Measurements from ENCODE around the gene C1GALT1.

The C1GALT1 gene

DNA sequence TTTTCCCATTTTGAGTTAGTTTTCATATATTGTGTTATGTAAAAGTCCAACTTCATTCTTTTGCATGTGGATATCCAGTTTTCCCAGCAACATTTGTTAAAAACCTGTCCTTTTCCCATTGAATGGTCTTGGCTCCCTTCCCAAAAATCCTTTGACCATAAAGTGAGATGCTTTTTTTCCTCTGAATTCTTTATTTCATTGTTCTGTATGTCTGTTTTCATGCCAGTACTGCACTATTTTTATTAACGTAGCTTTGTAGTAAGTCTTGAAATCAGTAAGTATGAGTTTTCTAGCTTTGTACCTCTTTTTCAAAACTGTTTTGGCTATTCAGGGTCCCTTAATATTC is 20.0 kb downstream of the C1GALT1 start:
- no peak for DNase-seq

- no peak for DNase-seq
Measured at GRCh38 chr7:7203813-7204575, 21.6 kb downstream of the C1GALT1 start.

- no peak for DNase-seq
Measured at GRCh38 chr7:7207876-7208275, 25.5 kb downstream of the C1GALT1 start.

GRCh38 chr7:7208520-7208919 is 26.2 kb downstream of the C1GALT1 start:
- no peak for DNase-seq

- no peak for DNase-seq
Measured at GRCh38 chr7:7209412-7210050, 27.2 kb downstream of the C1GALT1 start.

GRCh38 chr7:7210475-7211237 is 28.3 kb downstream of the C1GALT1 start:
- DNase-seq = no peak

DNA sequence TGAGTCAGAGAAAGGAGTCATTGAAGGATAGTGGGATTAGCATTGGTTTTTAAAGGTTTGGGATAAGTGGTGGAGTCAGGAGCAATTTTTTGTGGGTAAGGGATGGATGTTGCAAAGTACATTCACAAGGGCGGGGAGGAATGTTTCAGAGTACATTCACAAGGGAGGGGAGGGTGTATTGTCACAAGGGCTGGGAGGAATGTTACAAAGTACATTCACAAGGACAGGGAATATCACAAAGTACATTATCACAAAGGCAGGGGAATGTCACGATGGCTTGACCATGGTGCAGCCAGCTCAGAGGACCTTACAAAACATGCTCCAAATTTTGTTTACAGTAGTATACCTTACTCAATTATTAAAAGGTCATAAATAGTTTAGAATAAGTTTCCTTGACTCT is 30.3 kb downstream of the C1GALT1 start:
- DNase-seq = no peak

GRCh38 chr7:7214398-7215347 is 32.3 kb downstream of the C1GALT1 start:
- DNase-seq = no peak

GRCh38 chr7:7216279-7216678 is 33.9 kb downstream of the C1GALT1 start:
- no peak for DNase-seq

GRCh38 chr7:7219216-7219615 is 36.9 kb downstream of the C1GALT1 start:
- DNase-seq = no peak

GRCh38 chr7:7220821-7221220 is 38.5 kb downstream of the C1GALT1 start:
- DNase-seq = no peak

DNA sequence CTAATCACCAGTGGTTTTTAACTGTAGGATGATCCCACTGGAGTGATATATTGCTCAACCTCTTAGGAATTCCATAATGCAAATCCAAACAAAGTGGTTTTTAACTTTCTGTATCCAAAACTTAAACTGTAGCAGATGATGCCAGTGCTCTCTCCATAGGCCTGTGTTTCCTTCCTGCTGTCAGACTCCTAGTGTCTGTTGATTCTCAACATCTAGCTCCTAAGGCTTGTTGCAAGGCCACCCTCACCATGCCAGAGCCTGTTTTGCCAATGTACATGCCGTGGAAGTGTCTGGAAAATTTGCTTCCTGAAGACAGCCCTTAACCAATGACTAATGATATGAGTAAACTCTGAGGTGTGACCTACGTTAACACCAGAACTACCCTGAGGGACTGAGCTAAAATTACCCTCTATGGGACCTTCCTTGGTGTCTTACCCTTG is 39.3 kb downstream of the C1GALT1 start:
- no peak for DNase-seq

- DNase-seq = peak; percentile 37
Measured at GRCh38 chr7:7223250-7223649, 40.9 kb downstream of the C1GALT1 start.

- no peak for DNase-seq
Measured at GRCh38 chr7:7226407-7226806, 44.1 kb downstream of the C1GALT1 start.

- DNase-seq = no peak
Measured at GRCh38 chr7:7228472-7228871, 46.1 kb downstream of the C1GALT1 start.

- no peak for DNase-seq
Measured at GRCh38 chr7:7228967-7229366, 46.6 kb downstream of the C1GALT1 start.

- DNase-seq = no peak
Measured at GRCh38 chr7:7231000-7231399, 48.7 kb downstream of the C1GALT1 start.

- no peak for DNase-seq
Measured at GRCh38 chr7:7231865-7232264, 49.5 kb downstream of the C1GALT1 start.

GRCh38 chr7:7235347-7235746 is 53.0 kb downstream of the C1GALT1 start:
- DNase-seq = no peak

DNA sequence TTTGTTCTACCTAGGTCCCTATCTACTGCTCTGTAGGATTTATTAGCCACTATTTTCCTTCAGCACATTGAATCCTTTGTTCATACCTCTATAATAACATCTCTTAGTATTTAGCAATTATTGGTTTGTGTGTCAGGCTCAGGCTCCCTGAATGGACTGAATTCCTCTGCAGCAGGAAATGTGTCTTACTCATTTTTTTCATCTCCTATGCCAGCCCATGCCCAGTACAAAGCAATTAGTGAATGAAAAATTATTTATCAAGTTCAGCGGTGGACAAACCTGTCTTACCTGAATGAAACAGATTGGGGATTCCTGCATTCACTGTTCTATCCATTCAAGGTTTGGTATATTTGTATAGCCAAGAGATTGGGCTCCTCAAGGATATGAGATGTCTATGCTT is 53.7 kb downstream of the C1GALT1 start:
- no peak for DNase-seq

GRCh38 chr7:7237201-7237977 is 55.0 kb downstream of the C1GALT1 start:
- DNase-seq = no peak

GRCh38 chr7:7237978-7238267 is 55.6 kb downstream of the C1GALT1 start:
- DNase-seq = no peak
